Liver (tissue), 9 donors: ENCODE measurements around the gene PTPRD. TPM values are rescaled to one million over a fixed set of nuclear protein-coding genes. Genes with fewer than 3 reads are reported as not detected.

Experiments used
- DNase-seq: peaks from one replicate; pipeline ENCODE4 v3.0.0-alpha.2; 2017; ENCODE audit warnings: low spot score
- H3K27ac ChIP-seq, 2 donors: one replicate each; pipeline ENCODE4 v1.7.0; 2013; ENCODE audit warnings: inconsistent platforms in 2 of 2, low read length in 2 of 2, control low read depth in 1 of 2, low read depth in 1 of 2, mild to moderate bottlenecking in 1 of 2
- H3K27me3 ChIP-seq, 4 donors: one replicate each; pipeline versions ENCODE4 v1.6.1 to v1.7.0; 2013; ENCODE audit warnings: low read length in 3 of 4, inconsistent platforms in 1 of 4, mild to moderate bottlenecking in 1 of 4, moderate library complexity in 1 of 4; ENCODE audit not compliant: control insufficient read depth in 4 of 4, insufficient read depth in 4 of 4
- H3K36me3 ChIP-seq, 4 donors: one replicate each; pipeline versions ENCODE4 v1.6.1 to v1.7.0; 2013; ENCODE audit warnings: low read length in 3 of 4, mild to moderate bottlenecking in 3 of 4, low read depth in 1 of 4, moderate library complexity in 1 of 4; ENCODE audit not compliant: control insufficient read depth in 4 of 4, insufficient read depth in 3 of 4
- H3K4me1 ChIP-seq, 4 donors: one replicate each; pipeline versions ENCODE4 v1.6.1 to v1.7.0; 2013; ENCODE audit warnings: low read length in 3 of 4, mild to moderate bottlenecking in 3 of 4, moderate library complexity in 1 of 4; ENCODE audit not compliant: control insufficient read depth in 4 of 4, insufficient read depth in 4 of 4
- H3K4me3 ChIP-seq, 3 donors: one replicate each; pipeline versions ENCODE4 v1.6.1 to v1.7.0; 2013; ENCODE audit warnings: low read length in 3 of 3, control low read depth in 1 of 3, low read depth in 1 of 3, mild to moderate bottlenecking in 1 of 3
- H3K9ac ChIP-seq, 2 donors: one replicate each; pipeline ENCODE4 v1.7.0; 2013; ENCODE audit warnings: low read length in 2 of 2, mild to moderate bottlenecking in 2 of 2, moderate library complexity in 2 of 2, control low read depth in 1 of 2, low read depth in 1 of 2
- H3K9me3 ChIP-seq, 4 donors: one replicate each; pipeline versions ENCODE4 v1.6.1 to v1.7.0; 2013; ENCODE audit warnings: low read length in 3 of 4; ENCODE audit not compliant: control insufficient read depth in 4 of 4
- EGR1 ChIP-seq, 2 donors: IDR thresholded peaks; 2 replicates each; pipeline ENCODE4 v1.6.1; 2016 to 2018; ENCODE audit warnings: antibody characterized with exemption in 2 of 2, low read depth in 2 of 2
- FOXA1 ChIP-seq: IDR thresholded peaks from 2 replicates; pipeline ENCODE4 v1.6.1; 2016; ENCODE audit warnings: antibody characterized with exemption
- FOXA2 ChIP-seq: IDR thresholded peaks from 2 replicates; pipeline ENCODE4 v1.6.1; 2016; ENCODE audit warnings: antibody characterized with exemption
- GABPA ChIP-seq, 2 donors: IDR thresholded peaks in 1 of 2; conservative IDR thresholded peaks in 1 of 2; 2 replicates each; pipeline ENCODE4 v1.6.1; 2016; ENCODE audit warnings: antibody characterized with exemption in 2 of 2, mild to moderate bottlenecking in 1 of 2, moderate library complexity in 1 of 2
- HNF4A ChIP-seq, 2 donors: conservative IDR thresholded peaks; 2 replicates each; pipeline ENCODE4 v1.6.1; 2016; ENCODE audit warnings: antibody characterized with exemption in 2 of 2, mild to moderate bottlenecking in 2 of 2
- HNF4G ChIP-seq: IDR thresholded peaks from 2 replicates; pipeline ENCODE4 v1.6.1; 2016; ENCODE audit warnings: antibody characterized with exemption
- JUND ChIP-seq, 2 donors: IDR thresholded peaks; 2 replicates each; pipeline ENCODE4 v1.6.1; 2016; ENCODE audit warnings: antibody characterized with exemption in 2 of 2
- NR2F2 ChIP-seq: IDR thresholded peaks from 2 replicates; pipeline ENCODE4 v1.6.1; 2016; ENCODE audit warnings: antibody characterized with exemption
- RAD21 ChIP-seq, 2 donors: IDR thresholded peaks; 2 replicates each; pipeline ENCODE4 v1.6.1; 2016; ENCODE audit warnings: antibody characterized with exemption in 2 of 2, mild to moderate bottlenecking in 2 of 2
- RXRA ChIP-seq, 2 donors: IDR thresholded peaks; 2 replicates each; pipeline ENCODE4 v1.6.1; 2017 to 2018; ENCODE audit warnings: antibody characterized with exemption in 2 of 2, mild to moderate bottlenecking in 1 of 2
- SP1 ChIP-seq: IDR thresholded peaks from 2 replicates; pipeline ENCODE4 v1.6.1; 2018; ENCODE audit warnings: antibody characterized with exemption, mild to moderate bottlenecking
- TAF1 ChIP-seq: conservative IDR thresholded peaks from 2 replicates; pipeline ENCODE4 v1.6.1; 2016; ENCODE audit warnings: antibody characterized with exemption, mild to moderate bottlenecking
- YY1 ChIP-seq: IDR thresholded peaks from 2 replicates; pipeline ENCODE4 v1.6.1; 2016; ENCODE audit warnings: antibody characterized with exemption, mild to moderate bottlenecking
- WGBS: extraction: QIAGEN DNeasy Blood & Tissue Kit; methylation state at CpG from one replicate; pipeline ENCODE4 v1.1.7; 2013; 5-methylcytosine and 5-hydroxymethylcytosine counted together
- polyA plus RNA-seq, 2 donors: library from polyadenylated mRNA; stranded (reverse) in 1 of 2; unstranded in 1 of 2; fragments of 200-250 nt in 1 of 2; fragments of >200 nt in 1 of 2; fragmentation: Nextera tagmentation in 1 of 2; extraction: Ambion mirVana in 1 of 2; gene quantifications; one replicate each; pipeline versions ENCODE4 v1.2.1 to v1.2.3, GENCODE V29; 2013 to 2015
- total RNA-seq, 2 donors: library from RNA; depleted of rRNA; stranded (reverse); fragments of >200 nt; gene quantifications; one replicate each; pipeline ENCODE4 v1.2.3, GENCODE V29; 2014
- TF ChIP-seq, protein P1 (sequence below): IDR thresholded peaks from 2 replicates; pipeline ENCODE4 v1.6.1; 2016; ENCODE audit warnings: antibody characterized with exemption, mild to moderate bottlenecking
- TF ChIP-seq, protein P2 (sequence below): IDR thresholded peaks from 2 replicates; pipeline ENCODE4 v1.6.1; 2016; ENCODE audit warnings: antibody characterized with exemption
- TF ChIP-seq, protein P3 (sequence below): IDR thresholded peaks from 2 replicates; pipeline ENCODE4 v1.6.1; 2016; ENCODE audit warnings: antibody characterized with exemption
- TF ChIP-seq, protein P4 (sequence below): IDR thresholded peaks from 2 replicates; pipeline ENCODE4 v1.6.1; 2016; ENCODE audit warnings: antibody characterized with exemption
- TF ChIP-seq, protein P5 (sequence below): fragments of 150-350 bp; IDR thresholded peaks from 2 replicates; pipeline ENCODE4 v1.5.1; 2017; ENCODE audit warnings: improper control_type of control experiment, low read depth, low read length; ENCODE audit not compliant: missing input control
- donor health status: healthy.
- donor health status: healthy.
- donor health status: healthy.
- donor health status: healthy.
- donor health status: healthy.

PTPRD gene
- total and polyA plus RNA-seq, 4 donors, result 0.78 to 34.2 (median 4.7) TPM

DNA sequence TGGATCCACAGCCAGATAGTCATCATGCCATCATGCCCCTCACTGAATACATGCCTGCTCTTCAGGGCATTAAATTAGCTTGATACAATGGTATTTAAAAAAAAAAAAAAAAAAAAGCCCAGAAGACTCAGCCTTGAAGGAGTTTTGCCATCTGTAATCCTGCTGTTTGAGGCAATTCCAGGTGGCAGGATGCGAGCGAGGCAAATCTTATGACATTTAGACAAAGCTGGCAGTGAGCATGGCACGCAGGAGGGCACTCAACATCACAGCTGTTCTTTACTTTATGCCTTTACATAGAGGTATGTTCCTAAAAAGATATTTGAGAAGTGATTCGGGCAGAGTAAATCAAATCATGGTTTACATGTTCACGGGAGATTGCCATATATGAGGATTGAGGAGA, 2121.2 kb downstream of the PTPRD start:
- WGBS, result 97% methylated on average over 5 of the region's 5 CpGs
- no peaks in the 10 kb centered on the region for H3K4me1 ChIP-seq
- H3K9me3 ChIP-seq, result no peaks in the 10 kb centered on the region
- no peak overlapping the region for H3K4me3 ChIP-seq
- no peak for TF ChIP-seq FOXA2
- TF ChIP-seq, protein P1, sequence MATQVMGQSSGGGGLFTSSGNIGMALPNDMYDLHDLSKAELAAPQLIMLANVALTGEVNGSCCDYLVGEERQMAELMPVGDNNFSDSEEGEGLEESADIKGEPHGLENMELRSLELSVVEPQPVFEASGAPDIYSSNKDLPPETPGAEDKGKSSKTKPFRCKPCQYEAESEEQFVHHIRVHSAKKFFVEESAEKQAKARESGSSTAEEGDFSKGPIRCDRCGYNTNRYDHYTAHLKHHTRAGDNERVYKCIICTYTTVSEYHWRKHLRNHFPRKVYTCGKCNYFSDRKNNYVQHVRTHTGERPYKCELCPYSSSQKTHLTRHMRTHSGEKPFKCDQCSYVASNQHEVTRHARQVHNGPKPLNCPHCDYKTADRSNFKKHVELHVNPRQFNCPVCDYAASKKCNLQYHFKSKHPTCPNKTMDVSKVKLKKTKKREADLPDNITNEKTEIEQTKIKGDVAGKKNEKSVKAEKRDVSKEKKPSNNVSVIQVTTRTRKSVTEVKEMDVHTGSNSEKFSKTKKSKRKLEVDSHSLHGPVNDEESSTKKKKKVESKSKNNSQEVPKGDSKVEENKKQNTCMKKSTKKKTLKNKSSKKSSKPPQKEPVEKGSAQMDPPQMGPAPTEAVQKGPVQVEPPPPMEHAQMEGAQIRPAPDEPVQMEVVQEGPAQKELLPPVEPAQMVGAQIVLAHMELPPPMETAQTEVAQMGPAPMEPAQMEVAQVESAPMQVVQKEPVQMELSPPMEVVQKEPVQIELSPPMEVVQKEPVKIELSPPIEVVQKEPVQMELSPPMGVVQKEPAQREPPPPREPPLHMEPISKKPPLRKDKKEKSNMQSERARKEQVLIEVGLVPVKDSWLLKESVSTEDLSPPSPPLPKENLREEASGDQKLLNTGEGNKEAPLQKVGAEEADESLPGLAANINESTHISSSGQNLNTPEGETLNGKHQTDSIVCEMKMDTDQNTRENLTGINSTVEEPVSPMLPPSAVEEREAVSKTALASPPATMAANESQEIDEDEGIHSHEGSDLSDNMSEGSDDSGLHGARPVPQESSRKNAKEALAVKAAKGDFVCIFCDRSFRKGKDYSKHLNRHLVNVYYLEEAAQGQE, result no peak
- no peak for TF ChIP-seq RAD21 (IDR thresholded peaks at IDR 0.05)
- no peak for TF ChIP-seq EGR1 (IDR thresholded peaks at IDR 0.05; ENCODE audit: low read depth in 2 of 2)
- no peak for TF ChIP-seq RXRA (IDR thresholded peaks at IDR 0.05)
- TF ChIP-seq, protein P2, sequence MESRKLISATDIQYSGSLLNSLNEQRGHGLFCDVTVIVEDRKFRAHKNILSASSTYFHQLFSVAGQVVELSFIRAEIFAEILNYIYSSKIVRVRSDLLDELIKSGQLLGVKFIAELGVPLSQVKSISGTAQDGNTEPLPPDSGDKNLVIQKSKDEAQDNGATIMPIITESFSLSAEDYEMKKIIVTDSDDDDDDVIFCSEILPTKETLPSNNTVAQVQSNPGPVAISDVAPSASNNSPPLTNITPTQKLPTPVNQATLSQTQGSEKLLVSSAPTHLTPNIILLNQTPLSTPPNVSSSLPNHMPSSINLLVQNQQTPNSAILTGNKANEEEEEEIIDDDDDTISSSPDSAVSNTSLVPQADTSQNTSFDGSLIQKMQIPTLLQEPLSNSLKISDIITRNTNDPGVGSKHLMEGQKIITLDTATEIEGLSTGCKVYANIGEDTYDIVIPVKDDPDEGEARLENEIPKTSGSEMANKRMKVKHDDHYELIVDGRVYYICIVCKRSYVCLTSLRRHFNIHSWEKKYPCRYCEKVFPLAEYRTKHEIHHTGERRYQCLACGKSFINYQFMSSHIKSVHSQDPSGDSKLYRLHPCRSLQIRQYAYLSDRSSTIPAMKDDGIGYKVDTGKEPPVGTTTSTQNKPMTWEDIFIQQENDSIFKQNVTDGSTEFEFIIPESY, result no peak
- TF ChIP-seq SP1, result no peak
- TF ChIP-seq JUND (IDR thresholded peaks at IDR 0.05), result no peak
- TF ChIP-seq, protein P3, sequence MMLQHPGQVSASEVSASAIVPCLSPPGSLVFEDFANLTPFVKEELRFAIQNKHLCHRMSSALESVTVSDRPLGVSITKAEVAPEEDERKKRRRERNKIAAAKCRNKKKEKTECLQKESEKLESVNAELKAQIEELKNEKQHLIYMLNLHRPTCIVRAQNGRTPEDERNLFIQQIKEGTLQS, result no peak
- TF ChIP-seq, protein P4, sequence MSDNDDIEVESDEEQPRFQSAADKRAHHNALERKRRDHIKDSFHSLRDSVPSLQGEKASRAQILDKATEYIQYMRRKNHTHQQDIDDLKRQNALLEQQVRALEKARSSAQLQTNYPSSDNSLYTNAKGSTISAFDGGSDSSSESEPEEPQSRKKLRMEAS, result no peak
- TF ChIP-seq HNF4A (conservative IDR thresholded peaks at IDR 0.05), result no peak
- TF ChIP-seq GABPA (IDR thresholded peaks at IDR 0.05 in 1 of 2, conservative IDR thresholded peaks at IDR 0.05 in 1 of 2), result no peak
- TF ChIP-seq YY1, result no peak
- DNase-seq, result no peak
- no peaks in the 10 kb centered on the region for H3K36me3 ChIP-seq
- no peak overlapping the region for H3K9ac ChIP-seq
- no peak overlapping the region for H3K27ac ChIP-seq
- H3K27me3 ChIP-seq, result no peaks in the 10 kb centered on the region

DNA sequence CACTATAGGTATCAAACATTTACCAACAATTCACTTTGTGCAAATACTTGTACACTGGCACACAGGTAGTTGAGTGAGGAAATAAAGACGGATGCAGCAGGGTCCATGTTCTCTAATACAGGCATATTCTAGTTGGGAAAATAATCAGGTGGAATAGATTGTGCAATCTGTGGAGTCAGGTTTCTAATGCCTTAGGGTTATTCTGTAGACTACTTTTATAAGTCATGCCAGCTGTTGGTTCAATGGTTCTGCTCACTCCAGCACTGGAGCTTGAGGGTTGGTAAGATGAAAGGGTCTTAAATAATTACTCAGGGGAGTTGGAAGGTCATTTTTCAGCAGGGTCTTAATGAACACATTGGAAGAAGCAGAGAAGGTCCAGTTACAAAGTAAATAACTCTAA, 2123.0 kb downstream of the PTPRD start:
- Histone ChIP-seq H3K4me1 (no peaks in the 10 kb centered on the region), H3K36me3 (peaks cover 0 to 2% (median 1%) of the 10 kb centered on the region in 4 donors), H3K27ac (no peak overlapping the region), H3K9ac (no peak overlapping the region), H3K27me3 (no peaks in the 10 kb centered on the region), H3K9me3 (no peaks in the 10 kb centered on the region), H3K4me3 (no peak overlapping the region)
- 64% methylated on average over 1 of the region's 1 CpG for WGBS
- no peak for DNase-seq
- TF ChIP-seq GABPA (IDR thresholded peaks at IDR 0.05 in 1 of 2, conservative IDR thresholded peaks at IDR 0.05 in 1 of 2), result no peak
- TF ChIP-seq TAF1, result no peak
- TF ChIP-seq SP1, result no peak
- TF ChIP-seq HNF4A (conservative IDR thresholded peaks at IDR 0.05), result no peak
- TF ChIP-seq FOXA1, result no peak
- TF ChIP-seq, protein P4, result no peak
- TF ChIP-seq, protein P3, result no peak
- no peak for TF ChIP-seq RAD21 (IDR thresholded peaks at IDR 0.05)
- no peak for TF ChIP-seq JUND (IDR thresholded peaks at IDR 0.05)
- TF ChIP-seq NR2F2, result no peak
- no peak for TF ChIP-seq EGR1 (IDR thresholded peaks at IDR 0.05; ENCODE audit: low read depth in 2 of 2)
- TF ChIP-seq, protein P1, result no peak
- no peak for TF ChIP-seq RXRA (IDR thresholded peaks at IDR 0.05)
- TF ChIP-seq, protein P5, sequence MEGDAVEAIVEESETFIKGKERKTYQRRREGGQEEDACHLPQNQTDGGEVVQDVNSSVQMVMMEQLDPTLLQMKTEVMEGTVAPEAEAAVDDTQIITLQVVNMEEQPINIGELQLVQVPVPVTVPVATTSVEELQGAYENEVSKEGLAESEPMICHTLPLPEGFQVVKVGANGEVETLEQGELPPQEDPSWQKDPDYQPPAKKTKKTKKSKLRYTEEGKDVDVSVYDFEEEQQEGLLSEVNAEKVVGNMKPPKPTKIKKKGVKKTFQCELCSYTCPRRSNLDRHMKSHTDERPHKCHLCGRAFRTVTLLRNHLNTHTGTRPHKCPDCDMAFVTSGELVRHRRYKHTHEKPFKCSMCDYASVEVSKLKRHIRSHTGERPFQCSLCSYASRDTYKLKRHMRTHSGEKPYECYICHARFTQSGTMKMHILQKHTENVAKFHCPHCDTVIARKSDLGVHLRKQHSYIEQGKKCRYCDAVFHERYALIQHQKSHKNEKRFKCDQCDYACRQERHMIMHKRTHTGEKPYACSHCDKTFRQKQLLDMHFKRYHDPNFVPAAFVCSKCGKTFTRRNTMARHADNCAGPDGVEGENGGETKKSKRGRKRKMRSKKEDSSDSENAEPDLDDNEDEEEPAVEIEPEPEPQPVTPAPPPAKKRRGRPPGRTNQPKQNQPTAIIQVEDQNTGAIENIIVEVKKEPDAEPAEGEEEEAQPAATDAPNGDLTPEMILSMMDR, result no peak
- no peak for TF ChIP-seq HNF4G
- no peak for TF ChIP-seq YY1
